Loucy (cell line): ENCODE results near the gene NUP54.

Experiments used
- H2AFZ ChIP-seq: fragments of 200-600 bp; sonication (generic); 2 replicates; pipeline ENCODE4 v1.6.0; 2016; ENCODE audit warnings: antibody characterized with exemption, mild to moderate bottlenecking, low read length, moderate library complexity
- H3F3A ChIP-seq: fragments of 200-600 bp; 2 replicates; pipeline ENCODE4 v1.6.0; 2016; ENCODE audit warnings: antibody characterized with exemption, low read depth, mild to moderate bottlenecking
- H3K27me3 ChIP-seq: fragments of 200-600 bp; sonication (generic); 2 replicates; pipeline ENCODE4 v1.6.1; 2014; ENCODE audit warnings: low read length, mild to moderate bottlenecking; ENCODE audit not compliant: insufficient read depth, poor library complexity, severe bottlenecking
- H3K36me3 ChIP-seq: fragments of 200-600 bp; sonication (generic); 2 replicates; pipeline ENCODE4 v1.6.1; 2016; ENCODE audit warnings: low read length; ENCODE audit not compliant: insufficient read depth
- H3K4me1 ChIP-seq: fragments of 200-600 bp; sonication (generic); 2 replicates; pipeline ENCODE4 v1.5.1; 2014; ENCODE audit warnings: low read length, mild to moderate bottlenecking; ENCODE audit not compliant: insufficient read depth, poor library complexity, severe bottlenecking
- H3K4me2 ChIP-seq: fragments of 200-600 bp; sonication (generic); 2 replicates; pipeline ENCODE4 v1.6.0; 2014; ENCODE audit warnings: antibody characterized with exemption, low read length, low read depth, mild to moderate bottlenecking; ENCODE audit not compliant: poor library complexity, severe bottlenecking
- H3K4me3 ChIP-seq: fragments of 200-600 bp; sonication (generic); 2 replicates; pipeline ENCODE4 v1.5.1; 2014; ENCODE audit warnings: low read length, mild to moderate bottlenecking, mixed read lengths; ENCODE audit not compliant: poor library complexity, severe bottlenecking
- H3K79me2 ChIP-seq: fragments of 200-600 bp; sonication (generic); 2 replicates; pipeline ENCODE4 v1.6.1; 2014; ENCODE audit warnings: low read length; ENCODE audit not compliant: insufficient read depth
- H3K9ac ChIP-seq: fragments of 200-600 bp; sonication (generic); 2 replicates; pipeline ENCODE4 v1.6.0; 2014; ENCODE audit warnings: mild to moderate bottlenecking, low read depth, low read length, moderate library complexity; ENCODE audit not compliant: poor library complexity, severe bottlenecking
- H3K9me2 ChIP-seq: fragments of 200-600 bp; sonication (generic); replicated peaks from 2 replicates; pipeline ENCODE4 v1.6.1; 2016; ENCODE audit warnings: low read depth, low read length, mixed read lengths
- H3K9me3 ChIP-seq: fragments of 200-600 bp; sonication (generic); 2 replicates; pipeline ENCODE4 v1.6.1; 2014; ENCODE audit warnings: mild to moderate bottlenecking, antibody characterized with exemption, low read length, low read depth; ENCODE audit not compliant: insufficient read depth
- H4K20me1 ChIP-seq: fragments of 200-600 bp; sonication (generic); 2 replicates; pipeline ENCODE4 v1.6.0; 2014; ENCODE audit warnings: antibody characterized with exemption, low read length, mild to moderate bottlenecking; ENCODE audit not compliant: insufficient read depth, poor library complexity, severe bottlenecking
- EZH2phosphoT487 ChIP-seq: fragments of 200-600 bp; IDR thresholded peaks from 2 replicates; pipeline ENCODE4 v1.6.1; 2018; ENCODE audit warnings: antibody characterized with exemption, mild to moderate bottlenecking, moderate library complexity, borderline replicate concordance
- TF ChIP-seq, protein P1 (sequence below): fragments of 200-600 bp; sonication (generic); conservative IDR thresholded peaks from 2 replicates; pipeline ENCODE4 v1.5.1; 2014; ENCODE audit warnings: mild to moderate bottlenecking, antibody characterized with exemption, low read length

Gene NUP54

GRCh38 chr4:76177709-76178108, 29.5 kb upstream of the NUP54 start:
- no peaks in the 10 kb centered on the region for H4K20me1 ChIP-seq
- no peaks in the 10 kb centered on the region for H3K27me3 ChIP-seq
- no peaks in the 10 kb centered on the region; the same call in 1 of the 2 replicates for H3F3A ChIP-seq
- no peak overlapping the region for H3K9ac ChIP-seq
- no peak for TF ChIP-seq EZH2phosphoT487
- TF ChIP-seq, protein P1, sequence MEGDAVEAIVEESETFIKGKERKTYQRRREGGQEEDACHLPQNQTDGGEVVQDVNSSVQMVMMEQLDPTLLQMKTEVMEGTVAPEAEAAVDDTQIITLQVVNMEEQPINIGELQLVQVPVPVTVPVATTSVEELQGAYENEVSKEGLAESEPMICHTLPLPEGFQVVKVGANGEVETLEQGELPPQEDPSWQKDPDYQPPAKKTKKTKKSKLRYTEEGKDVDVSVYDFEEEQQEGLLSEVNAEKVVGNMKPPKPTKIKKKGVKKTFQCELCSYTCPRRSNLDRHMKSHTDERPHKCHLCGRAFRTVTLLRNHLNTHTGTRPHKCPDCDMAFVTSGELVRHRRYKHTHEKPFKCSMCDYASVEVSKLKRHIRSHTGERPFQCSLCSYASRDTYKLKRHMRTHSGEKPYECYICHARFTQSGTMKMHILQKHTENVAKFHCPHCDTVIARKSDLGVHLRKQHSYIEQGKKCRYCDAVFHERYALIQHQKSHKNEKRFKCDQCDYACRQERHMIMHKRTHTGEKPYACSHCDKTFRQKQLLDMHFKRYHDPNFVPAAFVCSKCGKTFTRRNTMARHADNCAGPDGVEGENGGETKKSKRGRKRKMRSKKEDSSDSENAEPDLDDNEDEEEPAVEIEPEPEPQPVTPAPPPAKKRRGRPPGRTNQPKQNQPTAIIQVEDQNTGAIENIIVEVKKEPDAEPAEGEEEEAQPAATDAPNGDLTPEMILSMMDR, result no peak
- no peaks in the 10 kb centered on the region for H3K4me1 ChIP-seq
- peaks cover 58% of the 10 kb centered on the region for H3K36me3 ChIP-seq
- no peaks in the 10 kb centered on the region for H3K9me3 ChIP-seq
- H3K4me2 ChIP-seq, result no peak overlapping the region
- no peak overlapping the region for H3K4me3 ChIP-seq
- no peaks in the 10 kb centered on the region for H3K9me2 ChIP-seq
- no peaks in the 10 kb centered on the region for H3K79me2 ChIP-seq
- H2AFZ ChIP-seq, result no peak overlapping the region

DNA sequence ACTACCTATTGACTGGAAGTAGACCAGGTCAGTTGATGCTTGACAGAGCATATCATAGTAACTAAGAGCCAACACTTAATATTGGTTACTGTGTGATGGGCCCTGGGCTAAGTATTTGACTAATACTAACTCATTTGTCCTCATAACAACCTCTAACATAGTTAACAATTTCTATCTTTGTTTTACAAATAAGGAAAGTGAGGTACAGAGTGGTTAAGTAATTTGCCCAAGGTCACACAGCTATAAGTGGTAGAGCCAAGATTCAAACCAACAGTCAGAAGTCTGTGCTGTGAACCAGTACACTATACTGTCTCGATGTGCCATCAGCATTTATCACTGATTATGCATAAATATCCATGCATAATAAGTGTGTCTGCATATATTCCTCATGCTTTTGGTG, 27.1 kb upstream of the NUP54 start:
- no peak overlapping the region for H2AFZ ChIP-seq
- no peaks in the 10 kb centered on the region for H3K9me2 ChIP-seq
- no peaks in the 10 kb centered on the region for H4K20me1 ChIP-seq
- no peak overlapping the region for H3K4me3 ChIP-seq
- H3K9me3 ChIP-seq, result no peaks in the 10 kb centered on the region
- H3K79me2 ChIP-seq, result no peaks in the 10 kb centered on the region
- no peak overlapping the region for H3K4me2 ChIP-seq
- H3K9ac ChIP-seq, result no peak overlapping the region
- peaks cover 69% of the 10 kb centered on the region for H3K36me3 ChIP-seq
- TF ChIP-seq, protein P1, result no peak
- TF ChIP-seq EZH2phosphoT487, result no peak
- H3K27me3 ChIP-seq, result no peaks in the 10 kb centered on the region
- H3F3A ChIP-seq, result no peaks in the 10 kb centered on the region; the same call in 1 of the 2 replicates
- H3K4me1 ChIP-seq, result no peaks in the 10 kb centered on the region

DNA sequence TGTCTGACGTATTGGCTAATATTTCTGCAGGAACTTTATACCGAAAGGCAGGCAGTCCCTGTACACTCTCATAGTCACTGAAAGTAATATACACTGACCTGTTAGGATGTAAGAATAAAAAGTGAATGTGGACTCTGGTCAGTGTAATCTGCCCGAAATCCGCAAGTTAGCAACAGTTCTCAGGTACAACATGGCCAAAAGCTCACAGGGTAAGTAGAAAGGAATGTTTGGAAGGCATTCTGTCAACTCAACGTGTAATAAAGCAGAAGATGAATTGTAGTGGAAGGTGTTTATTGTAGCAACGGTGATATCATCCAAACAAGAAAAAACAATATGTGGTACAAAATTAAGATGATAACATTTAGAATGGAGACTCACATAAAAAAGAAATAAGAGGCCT, 26.0 kb upstream of the NUP54 start:
- Histone ChIP-seq H3K9me2 (no peaks in the 10 kb centered on the region), H3K4me1 (no peaks in the 10 kb centered on the region), H3K9ac (no peak overlapping the region), H3K27me3 (no peaks in the 10 kb centered on the region), H4K20me1 (no peaks in the 10 kb centered on the region), H3K4me3 (no peak overlapping the region), H3F3A (no peaks in the 10 kb centered on the region; the same call in 1 of the 2 replicates), H3K79me2 (no peaks in the 10 kb centered on the region), H3K9me3 (no peaks in the 10 kb centered on the region), H3K4me2 (no peak overlapping the region), H2AFZ (no peak overlapping the region), H3K36me3 (peaks cover 71% of the 10 kb centered on the region)
- TF ChIP-seq EZH2phosphoT487, result no peak
- TF ChIP-seq, protein P1, result no peak
